ENCODE measurements around the gene ARHGEF28. TPM values are rescaled to one million over a fixed set of nuclear protein-coding genes. Genes with fewer than 3 reads are reported as not detected.

The ARHGEF28 gene
- total RNA-seq, 1 donor from 2014 or later = 0.93 TPM

DNA sequence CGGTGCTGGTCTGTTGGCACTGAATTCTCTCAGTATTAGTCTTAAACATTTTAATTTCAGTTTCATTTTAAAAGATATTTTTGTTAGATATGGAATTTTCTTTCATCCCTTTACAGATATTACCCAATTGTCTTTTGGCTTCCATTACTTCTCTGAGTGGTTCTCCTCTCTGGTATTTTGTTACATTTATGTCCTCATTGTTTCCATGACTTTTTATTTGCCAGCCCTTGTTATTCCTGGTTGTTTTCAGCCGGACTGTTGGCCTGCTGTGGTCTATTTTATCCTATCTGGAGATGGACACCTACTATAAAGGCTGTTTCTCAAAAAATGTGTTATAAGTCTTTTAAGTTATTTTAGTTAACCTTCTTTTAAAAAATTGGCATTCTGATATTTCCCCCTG is 117.2 kb downstream of the ARHGEF28 start:
- Mint-ChIP-seq H3K27ac (ENCODE audit: unreplicated experiment) (no peak overlapping the region), H3K27me3 (ENCODE audit: low read depth) (peaks cover 3% of the 10 kb centered on the region), H3K4me1 (no peaks in the 10 kb centered on the region), H3K4me3 (no peak overlapping the region), H3K9me3 (peaks cover 8% of the 10 kb centered on the region), H3K36me3 (ENCODE audit: low read depth) (no peaks in the 10 kb centered on the region)
- TF ChIP-seq, protein P1, sequence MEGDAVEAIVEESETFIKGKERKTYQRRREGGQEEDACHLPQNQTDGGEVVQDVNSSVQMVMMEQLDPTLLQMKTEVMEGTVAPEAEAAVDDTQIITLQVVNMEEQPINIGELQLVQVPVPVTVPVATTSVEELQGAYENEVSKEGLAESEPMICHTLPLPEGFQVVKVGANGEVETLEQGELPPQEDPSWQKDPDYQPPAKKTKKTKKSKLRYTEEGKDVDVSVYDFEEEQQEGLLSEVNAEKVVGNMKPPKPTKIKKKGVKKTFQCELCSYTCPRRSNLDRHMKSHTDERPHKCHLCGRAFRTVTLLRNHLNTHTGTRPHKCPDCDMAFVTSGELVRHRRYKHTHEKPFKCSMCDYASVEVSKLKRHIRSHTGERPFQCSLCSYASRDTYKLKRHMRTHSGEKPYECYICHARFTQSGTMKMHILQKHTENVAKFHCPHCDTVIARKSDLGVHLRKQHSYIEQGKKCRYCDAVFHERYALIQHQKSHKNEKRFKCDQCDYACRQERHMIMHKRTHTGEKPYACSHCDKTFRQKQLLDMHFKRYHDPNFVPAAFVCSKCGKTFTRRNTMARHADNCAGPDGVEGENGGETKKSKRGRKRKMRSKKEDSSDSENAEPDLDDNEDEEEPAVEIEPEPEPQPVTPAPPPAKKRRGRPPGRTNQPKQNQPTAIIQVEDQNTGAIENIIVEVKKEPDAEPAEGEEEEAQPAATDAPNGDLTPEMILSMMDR (conservative IDR thresholded peaks at IDR 0.05) = no peak
- DNase-seq (ENCODE audit: low read depth, low spot score) = no peak

DNA sequence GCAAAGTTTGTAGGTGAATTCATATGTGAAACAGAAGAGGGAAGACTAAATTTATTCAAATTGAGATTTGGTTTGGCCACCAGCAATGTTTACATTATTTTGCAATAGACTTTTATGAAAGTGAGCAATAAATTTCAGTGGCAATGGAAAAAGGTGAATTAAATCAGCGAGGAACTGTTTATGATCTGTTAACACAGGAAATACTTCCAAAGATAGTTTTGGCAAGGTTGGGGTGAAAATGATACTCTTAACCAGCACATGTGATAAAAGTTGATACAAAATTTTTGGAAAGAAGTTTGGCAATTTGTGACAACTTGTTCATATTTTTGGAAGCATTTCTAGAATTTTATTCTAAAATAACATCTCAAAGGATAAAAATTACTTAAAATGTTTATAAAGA is 119.8 kb downstream of the ARHGEF28 start:
- H3K4me3 Mint-ChIP-seq = no peak overlapping the region
- DNase-seq (ENCODE audit: low read depth, low spot score) = no peak
- TF ChIP-seq, protein P1 (conservative IDR thresholded peaks at IDR 0.05) = no peak
- no peaks in the 10 kb centered on the region for H3K4me1 Mint-ChIP-seq
- no peaks in the 10 kb centered on the region for H3K36me3 Mint-ChIP-seq (ENCODE audit: low read depth)
- no peak overlapping the region for H3K27ac Mint-ChIP-seq (ENCODE audit: unreplicated experiment)
- peaks cover 8% of the 10 kb centered on the region for H3K9me3 Mint-ChIP-seq
- H3K27me3 Mint-ChIP-seq (ENCODE audit: low read depth) = peaks cover 3% of the 10 kb centered on the region

DNA sequence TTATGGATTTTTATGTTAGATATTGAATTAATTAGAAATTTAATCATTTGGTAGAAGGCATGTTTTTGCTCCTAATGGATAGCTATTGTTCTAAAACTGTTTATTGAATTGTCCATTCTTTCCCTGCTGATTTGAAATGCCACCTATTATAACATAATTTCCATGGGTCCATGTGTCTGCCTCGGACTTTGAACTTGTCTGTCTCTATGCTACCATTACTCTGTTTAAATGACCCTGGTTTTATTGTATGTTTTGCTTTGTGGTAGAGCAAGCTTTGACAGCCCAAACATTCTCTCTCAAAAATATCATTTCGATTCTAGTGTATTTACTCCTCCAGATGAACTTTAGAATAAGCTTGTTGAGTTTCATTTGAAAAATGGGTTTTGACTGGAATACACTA is 120.6 kb downstream of the ARHGEF28 start:
- peaks cover 8% of the 10 kb centered on the region for H3K9me3 Mint-ChIP-seq
- no peaks in the 10 kb centered on the region for H3K36me3 Mint-ChIP-seq (ENCODE audit: low read depth)
- H3K4me3 Mint-ChIP-seq = no peak overlapping the region
- H3K27ac Mint-ChIP-seq (ENCODE audit: unreplicated experiment) = no peak overlapping the region
- peaks cover 3% of the 10 kb centered on the region for H3K27me3 Mint-ChIP-seq (ENCODE audit: low read depth)
- no peaks in the 10 kb centered on the region for H3K4me1 Mint-ChIP-seq
- no peak for DNase-seq (ENCODE audit: low read depth, low spot score)
- TF ChIP-seq, protein P1 (conservative IDR thresholded peaks at IDR 0.05) = no peak

DNA sequence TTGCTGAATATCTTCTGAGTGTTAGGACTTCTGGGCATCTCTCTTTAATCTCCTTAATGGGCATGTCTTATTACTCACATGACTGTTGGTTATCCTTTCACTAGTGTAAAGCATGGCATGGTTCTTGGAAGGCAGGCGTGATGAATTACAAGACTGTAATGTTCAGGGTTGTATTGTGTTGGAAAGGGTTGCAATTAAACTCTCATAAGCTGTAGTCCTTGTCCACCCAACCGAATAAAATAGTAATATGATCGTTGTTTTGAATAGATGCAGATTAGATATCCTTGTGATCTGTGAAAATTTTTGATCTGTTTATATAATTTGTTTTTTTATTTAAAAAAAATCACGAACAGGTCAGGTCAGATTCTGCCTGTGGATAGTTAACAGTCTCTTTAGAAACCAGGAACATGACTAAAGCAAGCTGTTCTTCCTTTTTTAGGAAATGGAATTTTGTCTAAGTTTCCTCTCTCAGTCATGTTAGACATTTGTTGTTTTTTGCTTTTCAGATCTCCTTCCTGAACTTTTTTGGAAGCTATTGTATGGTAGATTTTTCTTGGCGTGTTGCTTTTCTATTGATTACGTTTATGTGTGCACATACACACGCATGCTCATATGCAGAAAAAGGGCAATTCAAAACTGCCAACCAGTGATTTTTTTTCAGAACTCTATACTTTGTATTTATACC is 121.8 kb downstream of the ARHGEF28 start:
- Mint-ChIP-seq H3K4me1 (no peaks in the 10 kb centered on the region), H3K36me3 (ENCODE audit: low read depth) (no peaks in the 10 kb centered on the region), H3K4me3 (no peak overlapping the region), H3K27ac (ENCODE audit: unreplicated experiment) (no peak overlapping the region), H3K9me3 (peaks cover 8% of the 10 kb centered on the region), H3K27me3 (ENCODE audit: low read depth) (peaks cover 3% of the 10 kb centered on the region)
- TF ChIP-seq, protein P1 (conservative IDR thresholded peaks at IDR 0.05) = no peak
- DNase-seq (ENCODE audit: low read depth, low spot score) = no peak

DNA sequence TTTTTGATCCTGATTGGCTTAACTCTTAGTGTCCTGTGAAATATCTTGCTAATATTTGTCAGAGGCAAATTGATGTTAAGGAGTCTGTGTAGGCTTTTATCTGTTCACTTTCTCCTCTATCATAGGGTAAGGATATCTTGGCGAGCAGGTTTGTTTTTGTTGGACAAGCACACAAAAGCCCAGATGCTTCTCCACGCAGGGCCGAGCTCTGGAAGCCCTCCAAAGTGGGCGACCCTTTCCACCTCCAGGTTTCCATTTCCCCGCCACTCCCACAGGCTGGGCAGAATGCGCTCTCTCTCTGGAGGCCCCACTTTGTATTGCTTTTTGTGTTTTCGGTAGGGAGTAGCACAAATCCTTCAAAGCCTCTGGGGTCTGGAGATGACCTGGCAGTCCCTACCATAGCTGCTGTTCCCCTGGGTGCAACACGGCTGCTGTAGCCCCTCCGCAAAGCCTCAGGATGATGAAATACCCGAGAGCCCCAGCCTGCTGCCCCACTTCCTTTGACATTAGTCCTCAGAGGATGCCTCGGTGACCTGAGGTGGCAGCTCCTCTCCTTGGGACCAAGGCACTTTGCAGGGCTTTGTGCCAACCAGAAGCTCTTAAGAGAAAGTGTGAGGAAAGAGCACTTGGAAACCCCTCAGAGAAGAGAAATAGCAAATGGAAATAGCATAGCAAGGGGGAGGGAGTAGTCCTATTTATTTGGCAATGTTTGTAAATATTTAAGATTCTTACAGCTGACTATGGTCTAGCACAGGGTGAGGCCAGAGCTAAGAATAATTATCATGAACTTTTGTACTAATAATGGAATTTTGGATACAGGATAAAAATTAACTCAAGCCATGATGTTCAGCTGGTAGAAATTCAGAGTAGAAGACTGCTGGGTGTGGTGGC is 122.8 kb downstream of the ARHGEF28 start:
- H3K9me3 Mint-ChIP-seq = peaks cover 8% of the 10 kb centered on the region
- no peaks in the 10 kb centered on the region for H3K4me1 Mint-ChIP-seq
- no peak overlapping the region for H3K27ac Mint-ChIP-seq (ENCODE audit: unreplicated experiment)
- no peak for DNase-seq (ENCODE audit: low read depth, low spot score)
- peaks cover 3% of the 10 kb centered on the region for H3K27me3 Mint-ChIP-seq (ENCODE audit: low read depth)
- TF ChIP-seq, protein P1 (conservative IDR thresholded peaks at IDR 0.05) = no peak
- H3K36me3 Mint-ChIP-seq (ENCODE audit: low read depth) = no peaks in the 10 kb centered on the region
- H3K4me3 Mint-ChIP-seq = no peak overlapping the region

Data from neural crest cell (in vitro differentiated cells).